CD1c-positive myeloid dendritic cell (primary cell): ENCODE measurements around the gene OPCML.

Source experiments
- DNase-seq: peaks from one replicate; pipeline ENCODE4 v3.0.0-alpha.2; 2016; ENCODE audit errors: extremely low spot score

OPCML gene

DNA sequence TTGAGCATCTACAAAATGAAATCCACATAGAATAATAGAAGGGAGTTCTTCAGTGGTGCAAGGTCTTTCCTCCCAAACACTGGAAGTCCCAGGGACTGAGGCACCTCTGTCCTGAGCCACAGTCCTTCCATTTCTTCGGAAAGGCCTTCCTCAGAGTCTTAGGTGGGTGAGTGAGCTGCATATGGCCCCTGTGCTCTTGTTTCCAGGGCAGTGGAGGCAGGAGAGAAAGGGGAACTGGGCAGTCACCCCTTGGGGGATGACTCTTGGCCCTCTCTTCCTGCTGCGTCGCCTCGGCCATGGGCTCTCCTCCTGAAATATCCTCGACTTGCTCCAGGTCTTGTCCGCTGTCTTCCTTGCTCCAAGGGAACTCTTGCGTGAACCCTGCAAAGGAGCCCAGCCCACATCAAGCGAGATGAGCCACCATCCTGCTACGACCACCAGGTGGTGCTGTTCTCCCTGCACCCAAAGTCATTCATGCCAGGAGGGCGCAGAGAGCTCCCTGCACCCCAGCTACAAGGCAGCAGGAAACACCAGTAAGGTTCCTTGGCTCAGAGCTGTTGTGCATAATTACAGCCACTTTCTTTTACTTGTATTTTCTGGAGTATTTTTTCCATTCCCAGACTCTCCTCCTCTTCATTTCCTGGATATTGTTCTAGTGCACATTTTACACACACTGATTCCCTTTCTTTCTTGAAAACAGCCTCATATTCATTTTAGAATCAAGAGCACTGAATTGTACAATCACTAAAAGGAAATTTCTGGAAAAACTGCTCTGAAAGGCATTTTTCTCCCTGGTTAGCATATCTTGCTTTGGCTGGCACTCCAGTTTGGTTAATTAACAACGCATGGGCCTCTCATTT lies 397.8 kb downstream of the OPCML start:
- peak; percentile 35 for DNase-seq

DNA sequence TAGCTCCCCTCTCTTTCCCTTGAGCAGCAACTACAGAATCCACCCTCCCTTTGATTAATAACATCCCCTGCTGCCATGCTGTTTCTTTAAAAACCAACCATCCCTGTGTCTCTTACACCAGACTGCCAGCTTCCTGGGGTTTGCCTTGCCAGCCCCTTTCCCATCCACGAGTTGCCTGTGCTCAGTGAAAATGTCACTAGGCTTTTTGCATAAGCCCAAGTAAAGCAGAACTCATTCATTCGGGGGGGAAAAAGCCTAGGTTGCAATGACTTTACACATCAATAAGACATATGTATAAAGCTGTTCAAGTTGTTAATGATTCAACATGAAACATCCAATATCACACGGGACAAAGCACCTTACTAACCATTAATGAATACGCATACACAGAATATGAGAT lies 398.7 kb downstream of the OPCML start:
- no peak for DNase-seq

DNA sequence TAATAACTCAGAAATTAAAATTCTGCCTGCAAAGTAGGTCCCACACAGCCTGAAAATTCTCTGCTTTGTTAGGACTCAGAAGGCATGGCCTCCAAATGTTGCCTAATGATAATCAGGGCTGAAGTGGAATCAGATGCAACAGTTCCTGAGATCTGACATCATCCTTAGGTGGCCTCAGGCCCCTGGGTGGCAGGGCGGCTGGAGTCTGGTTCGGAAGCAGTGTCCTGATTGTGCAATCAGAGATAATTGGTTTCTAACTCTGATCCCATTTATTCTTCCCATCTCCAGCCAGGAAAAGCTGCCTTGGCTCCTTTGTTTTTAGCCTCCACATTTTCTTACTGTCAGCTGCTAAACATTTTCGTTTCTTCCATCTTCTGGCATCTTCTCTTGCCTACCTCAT lies 399.3 kb downstream of the OPCML start:
- DNase-seq, result no peak

DNA sequence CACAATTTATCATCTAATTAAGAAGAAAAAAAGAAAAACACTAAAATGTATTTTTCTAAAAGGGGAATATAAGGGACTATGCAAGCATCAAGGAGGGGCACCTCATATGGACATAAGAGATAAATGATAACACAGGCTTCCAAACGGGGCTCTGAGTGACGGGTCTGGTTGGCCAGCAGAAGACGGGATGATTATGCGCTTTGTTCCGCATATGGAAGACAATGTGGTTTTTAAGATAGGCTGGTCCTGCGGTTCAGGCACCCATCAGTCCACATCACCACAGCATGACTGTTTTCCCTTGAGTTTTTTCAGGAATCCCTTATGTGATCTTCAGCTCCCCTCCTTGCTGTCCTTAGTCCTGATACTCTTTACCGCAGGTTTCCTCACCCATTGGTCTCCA lies 404.6 kb downstream of the OPCML start:
- no peak for DNase-seq

DNA sequence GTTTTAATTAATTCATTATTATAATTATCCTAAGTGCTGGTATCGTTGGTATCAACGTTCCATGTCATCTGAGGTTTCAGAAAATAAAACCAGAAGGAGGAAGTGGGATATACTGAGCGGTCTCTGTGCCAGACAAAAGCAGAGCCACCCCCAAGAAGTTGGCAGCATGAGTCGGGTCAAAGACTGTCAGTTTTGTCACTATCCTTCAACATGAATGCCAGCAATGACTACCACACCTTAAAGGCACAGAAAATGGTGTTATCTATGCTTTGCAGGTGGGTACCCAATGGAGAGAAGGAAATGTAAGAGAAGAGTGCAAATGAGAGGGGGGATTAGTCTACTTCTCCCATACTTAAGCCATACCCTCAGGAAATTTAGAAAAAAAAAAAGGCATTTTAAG lies 408.5 kb downstream of the OPCML start:
- DNase-seq, result no peak

DNA sequence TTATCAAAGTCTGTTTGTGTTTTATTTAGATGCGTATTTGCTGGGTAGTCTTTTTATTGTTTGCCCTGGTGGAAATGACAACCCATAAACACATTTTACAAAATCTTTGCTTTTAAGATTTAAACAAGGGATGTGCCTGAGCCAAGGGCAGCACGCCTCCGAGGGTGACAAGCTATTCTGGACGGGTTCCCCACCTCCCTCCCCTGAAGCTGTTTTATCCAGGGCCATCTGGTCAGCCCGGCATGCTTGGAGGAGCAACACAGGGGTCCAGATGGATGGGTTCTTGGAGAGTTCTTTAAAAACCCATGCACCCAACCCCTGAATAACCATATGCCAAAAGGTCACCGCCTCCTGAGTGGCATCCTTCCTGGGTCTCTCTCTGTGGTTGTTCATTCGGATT lies 408.9 kb downstream of the OPCML start:
- DNase-seq, result no peak

DNA sequence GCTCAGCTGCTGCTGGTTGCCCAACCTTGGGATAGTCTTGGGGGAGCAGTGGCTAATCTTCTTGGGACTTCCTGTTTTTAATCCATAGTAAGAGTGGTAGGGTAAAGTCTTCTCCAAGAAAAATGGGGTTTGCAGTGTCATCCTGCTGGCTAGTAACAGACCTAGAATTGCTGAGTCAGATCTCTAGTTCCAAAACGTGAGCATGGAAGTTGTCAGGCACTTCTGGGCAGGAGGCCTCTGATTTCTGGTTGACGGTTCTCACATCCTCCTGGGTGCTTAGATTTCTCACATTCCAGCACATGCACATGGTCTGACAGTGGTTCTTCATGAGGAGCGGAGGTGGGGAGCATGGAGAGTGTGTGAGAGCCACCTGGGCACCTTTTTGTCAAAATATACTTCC lies 410.0 kb downstream of the OPCML start:
- DNase-seq, result no peak

DNA sequence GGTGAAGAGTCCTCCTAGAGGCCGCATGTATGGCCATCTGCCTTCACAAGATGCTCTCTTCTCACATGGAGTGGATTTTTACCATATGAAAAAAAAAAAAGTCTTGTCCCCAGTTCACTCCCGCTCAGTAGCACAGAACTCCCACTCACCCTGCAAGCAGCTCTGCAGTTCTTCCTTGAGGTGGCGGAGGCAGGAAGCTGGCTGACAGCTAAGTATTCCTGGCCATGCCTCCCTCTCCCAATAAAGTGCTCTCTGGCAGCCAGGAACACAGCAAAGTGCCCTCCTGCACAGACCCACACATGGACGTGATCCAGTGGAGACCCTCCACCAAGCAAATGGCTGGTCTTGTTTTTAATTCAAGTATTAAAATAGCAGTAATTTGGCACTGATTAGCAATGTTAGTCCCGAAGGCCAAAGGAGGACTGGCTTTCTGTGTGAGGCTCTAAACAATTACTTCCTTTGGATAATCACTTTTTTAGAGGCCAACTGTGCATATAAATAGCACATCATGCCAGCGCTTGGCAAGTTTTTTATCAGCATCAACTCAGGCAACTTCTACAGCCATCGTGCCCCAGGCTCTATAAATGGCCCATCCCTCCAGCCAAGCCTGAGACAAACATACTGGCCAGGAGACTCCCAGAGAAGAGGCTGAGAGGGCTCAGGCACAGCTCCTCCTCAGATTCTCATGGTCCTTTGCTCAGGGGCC lies 413.6 kb downstream of the OPCML start:
- DNase-seq, result no peak

DNA sequence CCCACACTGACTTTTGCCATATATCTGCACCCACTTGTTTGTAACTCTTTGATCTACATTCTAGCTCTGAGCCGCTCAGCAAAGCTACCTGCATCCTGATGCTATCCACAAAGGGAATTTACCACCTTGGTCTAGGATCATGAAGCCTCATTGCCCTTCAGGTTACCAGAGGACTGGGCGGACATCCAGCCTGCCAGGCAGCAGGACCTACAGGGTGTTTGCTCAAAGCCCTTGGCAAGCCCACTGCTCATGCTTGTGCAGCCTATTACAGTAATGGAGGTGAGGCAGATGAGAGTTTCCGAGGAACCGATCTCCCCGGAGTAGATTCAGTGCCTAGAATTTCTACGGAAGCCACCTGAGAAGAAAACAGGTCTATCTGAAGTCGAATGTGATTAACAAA lies 417.2 kb downstream of the OPCML start:
- no peak for DNase-seq

DNA sequence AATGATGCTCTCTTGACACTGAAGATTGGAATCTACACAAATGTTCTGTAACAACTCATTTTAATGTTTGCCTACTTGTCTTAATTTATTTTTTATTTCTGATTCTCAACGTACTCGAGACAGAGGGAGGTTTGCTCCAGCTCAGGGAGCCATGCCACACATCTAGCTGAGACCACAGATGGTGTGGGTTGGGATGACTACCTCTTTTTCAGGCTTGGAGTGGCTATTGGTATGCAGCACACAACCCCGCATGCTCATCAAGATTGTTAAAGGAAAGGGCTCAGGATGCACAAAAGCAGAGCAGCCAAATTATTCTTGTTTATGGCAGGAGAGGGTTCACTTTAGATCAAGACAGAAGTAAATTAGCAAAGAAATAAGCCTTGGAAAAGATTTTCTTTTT lies 424.5 kb downstream of the OPCML start:
- no peak for DNase-seq

DNA sequence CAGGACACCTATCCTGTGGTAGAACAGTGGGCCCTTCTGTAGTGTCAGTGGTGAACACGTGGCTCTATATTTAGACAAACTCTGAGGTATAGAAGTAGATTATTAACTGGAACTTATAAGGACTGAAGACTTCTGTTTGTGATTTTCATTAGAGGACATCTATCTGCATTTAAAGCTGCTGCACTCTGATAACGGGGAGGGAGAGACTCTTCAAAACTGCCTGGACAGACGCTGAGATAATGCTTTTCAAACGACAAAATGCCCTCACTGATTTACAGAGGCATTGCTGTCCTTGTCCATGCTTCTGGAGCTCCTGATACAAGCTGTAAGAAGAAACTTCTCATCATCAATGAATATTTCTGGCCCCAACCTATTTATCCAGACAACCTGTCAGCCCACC lies 425.2 kb downstream of the OPCML start:
- no peak for DNase-seq

DNA sequence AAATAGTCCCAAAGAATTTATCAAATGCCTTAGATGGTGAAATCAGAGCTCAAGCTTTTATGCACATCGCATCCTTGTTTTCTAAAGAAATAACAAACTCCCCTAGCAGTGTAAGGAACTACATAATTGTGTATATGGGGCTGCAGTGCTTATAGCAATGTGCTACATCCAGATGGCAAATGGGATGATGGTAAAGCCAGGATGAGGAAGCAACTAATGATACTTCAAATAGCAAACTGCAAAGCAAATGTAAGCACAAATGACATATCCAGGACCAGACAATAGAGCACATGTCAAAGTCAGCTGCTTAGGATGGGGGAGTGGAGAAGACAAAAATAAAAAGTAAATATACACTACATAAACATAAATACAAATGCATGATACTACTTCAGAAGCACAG lies 425.9 kb downstream of the OPCML start:
- DNase-seq, result no peak

DNA sequence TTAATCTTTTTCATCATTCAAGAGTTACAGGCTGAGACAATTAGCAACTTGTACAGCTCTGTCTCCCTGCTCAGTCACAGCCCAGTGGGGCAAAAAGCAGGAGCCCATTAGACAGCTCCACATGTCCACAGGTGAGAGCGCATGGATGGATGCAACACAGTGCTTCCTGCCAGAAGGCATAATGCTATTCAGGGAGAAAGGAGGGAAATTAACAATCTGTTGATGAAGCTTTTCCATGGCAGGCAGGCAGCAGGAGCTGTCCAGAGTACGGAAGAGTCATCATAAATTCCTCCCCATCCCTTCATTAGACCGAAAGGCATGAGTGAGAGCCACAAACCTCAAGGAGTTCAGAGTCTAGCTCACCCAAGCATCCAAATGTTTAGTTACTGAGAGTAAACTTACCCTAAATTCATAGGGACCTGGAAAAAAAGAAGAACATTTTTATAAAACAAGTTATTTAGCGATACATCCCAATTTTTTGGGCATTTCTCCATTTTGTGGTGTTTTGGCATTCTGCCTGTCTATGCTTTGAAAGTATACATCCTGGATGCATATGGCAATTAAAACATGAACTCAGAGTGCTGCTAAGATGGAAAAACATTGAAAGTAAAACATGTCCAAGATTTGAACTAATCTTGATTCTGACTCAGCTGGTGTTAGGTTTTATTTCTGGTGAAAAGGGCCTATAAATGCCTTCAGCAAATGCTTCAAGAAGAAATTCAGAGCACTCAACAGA lies 428.1 kb downstream of the OPCML start:
- DNase-seq, result no peak

DNA sequence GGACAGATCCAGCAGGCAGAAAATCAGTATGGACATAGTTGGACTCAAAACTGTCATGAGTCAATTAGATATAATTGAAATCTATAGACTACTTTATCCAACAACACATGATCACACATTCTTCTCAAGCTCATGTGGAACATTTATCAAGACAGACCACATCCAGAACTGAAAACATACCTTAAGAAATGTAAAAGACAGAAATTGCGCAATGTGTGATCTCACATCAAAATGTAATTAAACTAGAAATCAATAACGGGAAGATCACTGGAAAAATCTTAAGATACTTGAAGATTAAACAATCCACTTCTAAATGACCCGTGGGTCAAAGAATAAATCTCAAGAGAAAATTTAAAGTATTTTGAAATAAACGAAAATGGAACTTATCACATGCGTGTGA lies 435.3 kb downstream of the OPCML start:
- DNase-seq, result no peak

DNA sequence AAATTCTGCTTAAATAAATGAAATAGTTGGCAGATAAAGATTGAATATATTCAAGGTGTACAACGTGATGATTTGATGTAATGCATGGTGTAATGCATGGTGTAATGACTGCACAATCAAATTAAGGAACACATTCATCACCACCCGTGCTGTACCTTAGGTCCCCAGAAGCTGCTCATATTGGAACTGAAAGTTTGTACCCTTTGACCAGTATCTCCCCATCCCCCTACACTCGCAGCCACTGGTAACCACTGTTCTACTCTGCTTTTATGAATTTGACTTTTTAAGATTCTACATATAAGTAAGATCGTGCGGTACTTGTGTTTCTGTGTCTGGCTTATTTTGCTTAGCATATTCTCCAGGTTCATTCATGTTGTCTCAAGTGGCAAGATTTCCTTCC lies 445.8 kb downstream of the OPCML start:
- DNase-seq, result no peak

DNA sequence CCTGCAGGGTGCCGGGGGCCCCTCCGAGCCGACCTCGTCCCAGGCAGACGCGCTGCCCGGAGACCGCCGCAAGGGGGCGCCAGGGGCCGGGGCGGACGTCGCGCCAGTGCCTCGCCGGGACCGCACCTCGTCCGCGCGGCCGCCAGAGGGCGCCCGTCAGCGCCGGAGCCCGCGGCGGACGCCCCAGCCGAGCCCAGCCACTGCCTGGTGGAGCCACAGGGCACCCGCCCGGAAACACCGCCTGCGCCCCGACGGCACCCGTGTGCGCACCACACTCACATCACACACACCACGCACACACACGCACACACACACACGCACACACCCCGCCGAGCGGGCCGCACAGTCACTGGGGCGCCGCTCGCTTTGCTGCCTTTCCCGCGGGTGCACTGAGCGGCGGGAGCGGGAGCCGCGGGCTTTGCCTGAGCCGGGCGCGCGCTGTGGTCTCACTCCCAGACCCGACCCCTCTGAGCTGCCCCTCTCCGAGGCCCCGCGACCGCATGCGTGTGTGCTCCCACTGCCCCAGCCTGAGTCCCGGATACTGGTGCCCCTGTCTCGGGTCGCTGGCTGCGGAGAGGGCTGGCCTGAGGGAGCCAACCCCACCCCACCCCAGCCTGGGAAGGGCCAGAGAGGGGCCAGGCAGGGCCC lies 449.3 kb downstream of the OPCML start:
- peak; percentile 83 for DNase-seq

DNA sequence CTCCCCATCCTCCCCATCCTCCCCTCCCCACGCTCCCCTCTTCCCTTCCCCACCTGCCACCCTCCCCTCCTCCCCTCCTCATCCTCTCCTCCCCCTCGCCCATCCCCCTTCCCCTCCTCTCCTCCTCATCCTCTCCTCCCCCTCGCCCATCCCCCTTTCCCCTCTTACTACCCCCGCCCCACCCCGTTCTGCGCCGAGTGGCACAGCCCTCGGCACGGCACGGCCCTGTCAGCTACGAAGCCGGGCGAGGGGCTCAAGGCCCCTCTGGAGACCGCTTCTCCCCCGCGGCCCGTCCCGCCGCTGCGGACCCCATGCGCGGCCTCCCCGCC lies 449.9 kb downstream of the OPCML start:
- no peak for DNase-seq

DNA sequence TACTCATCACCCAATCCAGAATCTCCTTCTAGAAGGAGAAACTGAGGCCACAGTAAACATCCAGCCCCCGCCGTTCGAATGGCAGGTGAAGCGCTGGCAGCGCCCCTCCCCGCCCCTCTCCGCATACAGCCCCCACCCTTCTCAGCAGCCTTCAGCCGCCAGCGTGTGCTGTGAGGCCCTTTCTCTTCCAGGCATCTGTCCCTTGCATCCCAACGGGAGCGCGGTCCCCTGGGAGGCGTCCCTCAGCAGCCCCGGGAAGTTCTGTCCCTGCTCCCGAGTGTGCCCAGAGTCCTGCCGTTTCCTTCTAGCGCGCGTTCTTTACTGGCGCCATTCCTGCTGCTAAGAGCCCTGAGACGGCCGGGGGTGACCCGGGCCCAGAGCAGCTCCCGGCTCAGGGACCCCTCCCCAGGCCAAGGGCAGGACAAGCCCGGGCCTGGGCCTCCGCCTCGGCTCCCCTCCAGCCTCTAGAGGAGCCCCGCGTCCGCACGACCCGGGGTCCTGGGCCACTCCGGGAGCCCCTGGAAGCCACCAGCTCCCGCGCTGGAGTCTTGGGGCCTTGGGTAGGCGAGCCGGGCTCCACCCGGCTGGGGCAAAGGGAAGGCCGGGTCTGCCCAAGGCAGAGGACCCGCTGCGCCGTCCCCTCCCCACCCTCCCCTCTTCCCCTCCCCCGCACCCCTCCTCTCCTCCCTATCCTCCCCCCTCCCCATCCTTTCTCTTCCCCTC lies 450.4 kb downstream of the OPCML start:
- no peak for DNase-seq

DNA sequence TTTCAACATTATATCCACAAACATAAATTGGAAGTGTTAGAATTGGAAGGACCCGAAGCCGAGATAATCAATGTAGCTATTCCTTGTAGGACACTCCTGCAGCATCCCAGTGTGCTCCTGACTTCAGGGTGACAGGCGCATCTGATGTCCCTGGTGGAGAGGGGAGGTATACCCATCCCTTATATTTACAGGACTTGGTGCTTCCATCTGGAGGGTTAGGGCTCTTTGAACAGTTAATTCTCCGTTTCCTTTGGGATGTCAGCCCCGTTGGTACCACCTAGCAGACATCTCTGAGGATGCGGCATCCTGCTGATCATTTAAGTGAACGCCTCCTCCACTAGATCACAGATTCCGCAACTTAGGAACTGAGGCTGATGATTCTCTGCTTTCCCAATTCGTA lies 451.3 kb downstream of the OPCML start:
- DNase-seq, result no peak

DNA sequence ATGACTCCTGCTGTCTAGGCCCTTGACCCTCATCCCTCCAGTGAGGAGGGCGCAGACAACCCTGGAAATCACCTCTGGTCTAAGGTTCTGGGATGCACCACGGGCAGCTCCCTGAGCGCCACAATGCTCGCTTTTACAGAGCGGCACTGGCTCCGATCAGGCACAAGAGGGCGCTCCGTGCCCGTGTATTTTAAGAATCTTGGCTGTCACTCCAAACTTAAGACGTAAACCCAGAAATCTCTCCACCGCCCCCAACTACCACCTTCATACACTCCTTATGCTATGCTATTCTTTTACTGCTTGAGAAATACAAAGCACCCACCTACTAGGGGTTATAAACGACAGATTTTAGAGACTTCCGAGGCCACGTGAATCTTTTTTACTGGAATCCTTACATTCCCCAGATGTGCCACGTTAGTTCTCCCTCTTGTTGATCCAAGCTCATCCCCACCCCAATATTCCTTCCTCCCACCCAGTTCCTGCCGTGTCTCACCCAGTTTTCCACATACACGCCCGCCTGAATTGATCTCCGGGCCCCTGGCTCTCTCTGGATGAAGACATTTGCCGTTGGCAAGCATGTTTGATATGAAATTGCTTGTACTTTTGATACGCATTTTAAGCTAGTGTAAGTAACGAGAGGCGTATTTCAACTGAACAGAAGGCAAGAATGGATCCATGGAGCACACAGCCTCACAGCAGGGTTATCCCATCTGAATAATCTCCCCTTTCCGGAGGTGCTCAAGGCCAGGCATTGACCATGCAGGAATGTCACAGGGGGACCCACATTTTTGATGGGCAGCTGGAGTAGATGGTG lies 453.5 kb downstream of the OPCML start:
- peak; percentile 32 for DNase-seq

DNA sequence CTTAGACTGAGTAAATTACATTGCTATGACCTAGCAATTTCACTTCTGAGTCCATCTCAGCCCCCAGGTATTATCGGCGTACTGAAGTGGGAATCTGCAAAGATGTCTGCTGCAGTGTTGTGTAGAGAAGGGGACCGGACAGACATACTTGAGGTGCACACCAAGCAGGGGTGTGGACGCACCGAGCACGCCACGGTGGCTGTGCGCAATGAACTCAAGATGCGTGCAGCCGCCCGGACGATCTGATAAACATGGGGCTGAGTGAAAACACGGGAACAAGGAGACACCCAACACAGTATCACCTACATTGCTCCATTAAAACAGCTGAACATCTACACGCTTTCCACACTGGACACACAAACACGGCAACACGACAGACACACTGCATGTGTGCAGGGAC lies 454.3 kb downstream of the OPCML start:
- no peak for DNase-seq
